Stimulated activated CD8-positive, alpha-beta memory T cell treated with anti-CD3 and anti-CD28 coated beads, Interleukin-15, amount 100 ng/mL, for 1 hour (primary cell): ENCODE results near the gene CASK.
"Not testable (repeated sequence)": the region's sequence is repeated elsewhere in the genome, so short reads cannot be mapped to it uniquely, and the experiment has no call there.

Experiments used
- DNase-seq: peaks from one replicate; pipeline ENCODE4 v3.0.0-alpha.2; 2020; ENCODE audit warnings: low read depth

Gene CASK

GRCh38 chrX:41730081-41730480, 193.3 kb downstream of the CASK start:
- DNase-seq, result no peak

- DNase-seq, result no peak
These were observed 195.2 kb downstream of the CASK start for GRCh38 chrX:41728125-41728524.

GRCh38 chrX:41723826-41724225, 199.5 kb downstream of the CASK start, which contains the start of gene GPR82:
TSS of gene GPR82 (plus strand) at chrX:41724181. CDS start at chrX:41727027, 2,846 bp downstream.
- DNase-seq, result no peak

- no peak for DNase-seq
These were observed 200.3 kb downstream of the CASK start for GRCh38 chrX:41722816-41723618.

- DNase-seq, result no peak
These were observed 201.1 kb downstream of the CASK start for GRCh38 chrX:41722214-41722613.

- no peak for DNase-seq
These were observed 201.8 kb downstream of the CASK start for GRCh38 chrX:41721590-41721989.

- peak; percentile 18 for DNase-seq
These were observed 203.1 kb downstream of the CASK start for GRCh38 chrX:41720125-41720779.

GRCh38 chrX:41719610-41720009, 203.7 kb downstream of the CASK start:
- DNase-seq, result not testable (repeated sequence)

GRCh38 chrX:41718481-41719235, 204.7 kb downstream of the CASK start:
- no peak for DNase-seq

GRCh38 chrX:41716767-41717473, 206.4 kb downstream of the CASK start:
- no peak for DNase-seq

GRCh38 chrX:41716222-41716621, 207.1 kb downstream of the CASK start:
- DNase-seq, result no peak

GRCh38 chrX:41711021-41711667, 212.2 kb downstream of the CASK start:
- no peak for DNase-seq

- no peak for DNase-seq
These were observed 214.9 kb downstream of the CASK start for GRCh38 chrX:41708486-41708885.

- DNase-seq, result no peak
These were observed 216.1 kb downstream of the CASK start for GRCh38 chrX:41707218-41707617.

GRCh38 chrX:41705680-41706374, 217.5 kb downstream of the CASK start:
- DNase-seq, result no peak

GRCh38 chrX:41705042-41705441, 218.3 kb downstream of the CASK start:
- no peak for DNase-seq

GRCh38 chrX:41703574-41704029, 219.8 kb downstream of the CASK start:
- DNase-seq, result no peak

GRCh38 chrX:41695426-41695825, 227.9 kb downstream of the CASK start:
- no peak for DNase-seq

- no peak for DNase-seq
These were observed 230.3 kb downstream of the CASK start for GRCh38 chrX:41693024-41693423.

GRCh38 chrX:41692162-41692749, 231.1 kb downstream of the CASK start:
- no peak for DNase-seq
